ENCODE data around the gene VPREB3.

- TF ChIP-seq JUNB (IDR thresholded peaks at IDR 0.05): no peak
- TF ChIP-seq, protein P1, sequence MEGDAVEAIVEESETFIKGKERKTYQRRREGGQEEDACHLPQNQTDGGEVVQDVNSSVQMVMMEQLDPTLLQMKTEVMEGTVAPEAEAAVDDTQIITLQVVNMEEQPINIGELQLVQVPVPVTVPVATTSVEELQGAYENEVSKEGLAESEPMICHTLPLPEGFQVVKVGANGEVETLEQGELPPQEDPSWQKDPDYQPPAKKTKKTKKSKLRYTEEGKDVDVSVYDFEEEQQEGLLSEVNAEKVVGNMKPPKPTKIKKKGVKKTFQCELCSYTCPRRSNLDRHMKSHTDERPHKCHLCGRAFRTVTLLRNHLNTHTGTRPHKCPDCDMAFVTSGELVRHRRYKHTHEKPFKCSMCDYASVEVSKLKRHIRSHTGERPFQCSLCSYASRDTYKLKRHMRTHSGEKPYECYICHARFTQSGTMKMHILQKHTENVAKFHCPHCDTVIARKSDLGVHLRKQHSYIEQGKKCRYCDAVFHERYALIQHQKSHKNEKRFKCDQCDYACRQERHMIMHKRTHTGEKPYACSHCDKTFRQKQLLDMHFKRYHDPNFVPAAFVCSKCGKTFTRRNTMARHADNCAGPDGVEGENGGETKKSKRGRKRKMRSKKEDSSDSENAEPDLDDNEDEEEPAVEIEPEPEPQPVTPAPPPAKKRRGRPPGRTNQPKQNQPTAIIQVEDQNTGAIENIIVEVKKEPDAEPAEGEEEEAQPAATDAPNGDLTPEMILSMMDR (IDR thresholded peaks at IDR 0.05 in 2 of 3, conservative IDR thresholded peaks at IDR 0.05 in 1 of 3; ENCODE audit: control insufficient read depth in 2 of 3, extremely low read depth in 1 of 3, insufficient read depth in 1 of 3, low read depth in 3 of 3, low read length in 3 of 3): no peak
- no peak for TF ChIP-seq POLR2A (IDR thresholded peaks at IDR 0.05; ENCODE audit: low read depth, low read length)
- no peak for TF ChIP-seq ZBTB11 (CRISPR knock-in tag; IDR thresholded peaks at IDR 0.05)
- peak; percentile 73; the same call in 1 of the 2 replicates for TF ChIP-seq YY1 (IDR thresholded peaks at IDR 0.05; ENCODE audit: low read depth, low read length)
- no peak for TF ChIP-seq SUPT20H (IDR thresholded peaks at IDR 0.05; ENCODE audit: borderline replicate concordance, control insufficient read depth, low read depth, low read length)
- no peak for TF ChIP-seq FOS (IDR thresholded peaks at IDR 0.05; ENCODE audit: borderline replicate concordance, extremely low read depth, insufficient read length)
Measured at GRCh38 chr22:23751441-23751996, 2.7 kb downstream of the VPREB3 start.

Data from GM12878 (cell line).